HPDE6-E6E7 (cell line): ENCODE data around the gene YRDC.
"Not testable (repeated sequence)": the region's sequence is repeated elsewhere in the genome, so short reads cannot be mapped to it uniquely, and the experiment has no call there.

ENCODE experiments used
- DNase-seq: peaks from one replicate; pipeline ENCODE4 v3.0.0; 2011; ENCODE audit warnings: missing footprints; ENCODE audit errors: extremely low spot score

The YRDC gene

DNA sequence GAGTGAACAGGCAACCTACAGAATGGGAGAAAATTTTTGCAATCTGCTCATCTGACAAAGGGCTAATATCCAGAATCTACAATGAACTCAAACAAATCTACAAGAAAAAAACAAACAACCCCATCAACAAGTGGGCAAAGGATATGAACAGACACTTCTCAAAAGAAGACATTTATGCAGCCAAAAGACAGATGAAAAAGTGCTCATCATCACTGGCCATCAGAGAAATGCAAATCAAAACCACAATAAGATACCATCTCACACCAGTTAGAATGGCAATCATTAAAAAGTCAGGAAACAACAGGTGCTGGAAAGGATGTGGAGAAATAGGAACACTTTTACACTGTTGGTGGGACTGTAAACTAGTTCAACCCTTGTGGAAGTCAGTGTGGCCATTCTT lies 36.6 kb downstream of the YRDC start:
- DNase-seq: not testable (repeated sequence)

DNA sequence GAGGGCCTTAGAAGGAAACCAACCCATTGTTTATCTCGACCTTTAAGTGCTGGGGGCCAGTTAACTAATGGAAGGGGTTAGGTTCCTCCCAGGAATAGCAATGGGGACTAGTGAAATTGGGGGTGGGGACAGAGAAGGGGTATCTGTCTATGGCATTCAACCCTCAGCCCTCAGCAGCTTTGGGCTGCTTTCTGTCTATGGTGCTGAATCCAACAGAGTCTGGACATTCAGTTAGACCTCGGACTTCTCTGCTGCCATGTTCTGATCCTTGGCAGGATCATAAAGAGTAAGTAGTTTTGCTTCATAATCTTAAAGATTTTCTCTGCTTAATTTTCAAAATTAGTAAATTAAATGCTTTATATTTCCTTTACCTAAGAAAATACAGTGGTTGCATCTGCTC lies 40.5 kb downstream of the YRDC start:
- no peak for DNase-seq

DNA sequence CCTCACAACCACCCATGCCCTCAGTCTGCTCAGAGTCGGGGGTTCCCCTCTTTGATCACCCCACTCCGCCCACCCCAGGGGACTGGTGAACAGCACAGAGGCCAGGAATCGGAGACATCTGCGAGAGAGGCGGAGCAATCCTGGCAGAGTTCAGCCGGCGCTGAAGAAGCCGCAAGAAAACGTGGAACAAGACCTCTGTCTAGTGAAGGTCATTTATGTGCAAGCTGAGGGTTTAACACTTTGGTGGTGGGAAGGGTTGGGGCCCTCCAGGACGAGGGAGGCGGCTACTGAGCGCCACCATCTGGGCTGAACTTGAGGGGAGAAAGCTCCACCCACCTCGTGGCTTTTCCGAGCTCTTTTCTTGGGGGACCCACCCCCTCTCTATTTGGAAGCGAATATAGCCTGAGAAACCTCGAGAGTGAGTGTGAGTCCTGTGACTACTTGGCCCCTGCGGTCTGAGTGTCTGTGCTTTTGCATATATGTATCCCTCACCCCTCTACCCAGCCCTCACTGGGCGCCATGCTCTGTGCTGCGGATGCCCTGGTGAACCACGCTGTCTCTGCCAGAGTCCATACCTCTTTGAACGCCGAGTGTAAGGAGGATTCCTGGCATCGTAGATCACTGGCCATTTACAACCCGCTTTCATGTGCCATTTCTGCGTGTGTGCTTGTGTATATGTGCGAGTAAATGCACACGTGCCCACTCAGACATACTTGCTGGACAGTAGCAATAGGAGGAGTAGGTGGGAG lies 41.9 kb downstream of the YRDC start:
- no peak for DNase-seq

DNA sequence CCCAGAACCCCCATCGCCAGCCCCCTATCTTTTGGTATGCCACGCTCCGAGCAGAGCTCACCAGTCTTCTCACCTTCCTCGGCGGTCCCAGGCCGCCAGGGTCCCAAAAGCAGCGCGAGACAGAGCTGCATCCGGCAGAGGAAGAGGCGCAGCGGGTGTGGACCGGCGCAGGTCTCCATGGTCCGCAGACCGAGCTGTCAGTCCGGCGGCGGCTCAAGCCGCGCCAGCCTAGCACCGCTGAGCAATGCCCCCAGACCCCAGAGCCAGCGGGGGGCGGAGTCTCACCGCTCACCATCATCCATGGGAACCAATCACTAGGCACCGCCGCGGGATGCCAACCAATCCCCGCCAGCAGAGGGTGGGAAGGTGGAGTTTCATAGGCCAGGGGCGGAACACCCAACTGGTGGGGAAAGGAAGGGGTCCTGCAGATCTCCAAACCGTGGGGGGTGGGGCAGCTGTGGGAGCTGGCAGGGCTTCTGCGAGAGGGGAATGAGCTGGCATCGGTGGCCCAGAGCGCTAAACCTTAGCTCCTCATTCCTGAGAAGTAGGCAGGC lies 43.0 kb downstream of the YRDC start, which contains the start of gene EPHA10:
Gene EPHA10 (minus strand): TSS at position 233 of the 554 bp plus-strand sequence. CDS start 54 bp downstream, at position 179.
- no peak for DNase-seq

DNA sequence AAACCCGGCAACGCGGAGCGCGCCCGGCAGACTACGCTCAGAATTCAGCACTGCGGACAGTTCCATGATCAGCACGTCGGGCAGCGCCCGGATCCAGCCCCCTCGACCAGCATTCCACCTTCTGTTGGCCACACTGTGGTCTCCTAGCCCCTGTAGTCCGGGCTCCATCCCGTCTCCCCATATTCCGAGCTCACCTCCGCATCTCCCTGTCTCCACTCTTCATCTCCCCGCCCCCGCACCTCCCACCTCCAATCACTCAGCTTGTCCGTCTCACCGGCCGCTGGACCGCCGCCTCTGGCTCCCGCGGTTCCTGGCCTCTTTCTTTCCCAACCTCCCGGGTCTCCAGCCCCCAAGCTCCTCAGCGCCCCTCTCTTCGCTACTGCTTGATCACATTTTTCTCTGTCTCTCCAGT lies 43.6 kb downstream of the YRDC start:
- DNase-seq: no peak

DNA sequence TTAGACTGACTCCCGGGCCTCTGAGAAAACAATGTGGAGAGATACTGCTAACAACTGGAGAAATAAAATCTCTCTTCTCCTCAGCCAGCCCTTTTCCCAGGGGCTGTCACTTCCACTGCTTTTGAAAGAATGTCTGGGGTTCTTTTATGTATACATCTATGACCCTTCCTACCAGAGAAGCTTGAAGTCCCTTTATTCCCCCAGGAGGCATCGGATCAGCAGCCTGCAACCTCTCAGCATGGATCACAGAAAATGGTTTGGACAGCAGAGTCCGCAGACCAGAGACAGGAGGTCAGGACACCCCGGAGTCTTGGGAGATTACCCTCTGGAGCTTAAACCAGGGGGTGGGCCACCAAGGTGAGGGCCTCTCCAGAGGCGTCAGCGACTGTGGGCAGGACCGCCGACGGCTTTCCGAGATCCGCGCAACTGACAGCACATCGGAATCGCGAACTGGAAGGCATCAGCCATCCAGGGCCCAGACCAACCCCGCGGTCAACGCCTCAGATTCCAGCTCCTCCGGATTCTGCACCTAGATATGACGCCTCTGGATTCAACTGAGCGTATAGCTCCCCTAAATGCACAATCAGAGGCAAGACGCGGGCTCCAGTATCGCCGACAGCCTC lies 44.1 kb downstream of the YRDC start:
- DNase-seq: no peak

DNA sequence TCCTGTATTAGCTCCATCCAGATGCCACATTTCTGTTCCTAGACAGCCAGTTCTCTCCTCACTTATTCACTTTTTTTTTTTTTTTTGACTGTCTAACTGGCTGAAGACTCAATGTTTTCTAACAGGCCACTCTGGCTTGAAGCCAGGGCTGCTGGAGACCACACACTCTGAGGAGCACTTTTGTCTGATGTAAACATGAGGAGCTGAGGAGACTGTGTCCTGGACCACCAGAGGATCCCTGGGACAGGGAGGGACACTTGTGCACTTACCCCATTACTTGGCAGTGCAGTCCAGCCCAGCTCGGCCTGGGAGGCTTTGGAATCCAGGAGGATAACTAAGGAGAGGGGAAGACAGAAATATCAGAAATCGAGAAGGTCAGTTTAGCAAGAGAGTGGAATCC lies 45.5 kb downstream of the YRDC start:
- DNase-seq: no peak

DNA sequence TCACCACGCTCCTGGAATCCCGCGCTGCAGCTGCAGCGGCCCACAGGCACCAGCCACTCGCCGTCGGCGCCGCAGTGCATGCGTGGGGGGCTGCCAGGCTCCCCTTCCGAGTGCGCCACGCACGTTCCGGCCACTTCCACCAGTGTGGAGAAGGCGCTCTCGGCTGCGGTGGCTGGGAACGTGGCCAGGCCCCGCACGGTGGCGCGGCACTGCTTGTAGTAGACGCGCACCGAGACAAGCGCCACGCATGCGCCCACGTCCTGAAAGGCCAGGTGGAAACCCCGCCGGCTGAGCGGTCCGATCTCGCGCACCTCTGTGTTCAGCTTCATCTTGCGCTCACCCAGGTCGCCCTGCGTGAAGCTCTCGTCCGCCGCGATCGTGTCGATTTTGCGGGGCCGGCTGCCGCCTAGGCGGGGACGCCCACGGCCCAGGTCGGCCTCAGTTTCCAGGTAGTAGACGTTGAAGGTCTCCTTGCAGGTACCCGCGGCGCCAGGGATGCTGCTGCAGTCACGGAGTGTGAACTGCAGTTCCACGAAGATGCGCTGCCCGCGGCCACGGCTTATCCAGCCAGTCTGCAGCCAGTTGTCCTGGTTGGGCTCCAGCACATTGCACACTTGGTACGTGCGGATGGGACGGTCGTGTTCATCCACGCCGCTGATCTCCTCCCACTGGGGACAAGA lies 46.5 kb downstream of the YRDC start:
- no peak for DNase-seq

DNA sequence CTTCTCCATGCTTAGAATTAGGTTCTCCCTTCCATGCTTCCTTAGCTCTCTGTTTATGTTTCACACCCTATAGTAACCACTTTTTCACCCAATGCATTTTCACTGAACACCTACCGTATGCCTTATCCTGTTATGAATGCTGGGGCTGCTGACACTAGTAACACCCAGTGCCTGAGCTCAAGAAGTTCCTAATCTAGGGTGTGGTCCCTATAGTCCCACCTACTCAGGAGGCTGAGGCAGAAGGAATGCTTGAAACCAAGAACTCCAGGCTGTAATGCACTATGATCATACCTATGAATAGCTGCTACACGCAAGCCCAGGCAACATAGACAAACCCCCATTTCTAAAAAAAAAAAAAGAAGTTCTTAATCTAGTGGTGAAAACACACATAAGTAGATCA lies 48.6 kb downstream of the YRDC start:
- DNase-seq: no peak

DNA sequence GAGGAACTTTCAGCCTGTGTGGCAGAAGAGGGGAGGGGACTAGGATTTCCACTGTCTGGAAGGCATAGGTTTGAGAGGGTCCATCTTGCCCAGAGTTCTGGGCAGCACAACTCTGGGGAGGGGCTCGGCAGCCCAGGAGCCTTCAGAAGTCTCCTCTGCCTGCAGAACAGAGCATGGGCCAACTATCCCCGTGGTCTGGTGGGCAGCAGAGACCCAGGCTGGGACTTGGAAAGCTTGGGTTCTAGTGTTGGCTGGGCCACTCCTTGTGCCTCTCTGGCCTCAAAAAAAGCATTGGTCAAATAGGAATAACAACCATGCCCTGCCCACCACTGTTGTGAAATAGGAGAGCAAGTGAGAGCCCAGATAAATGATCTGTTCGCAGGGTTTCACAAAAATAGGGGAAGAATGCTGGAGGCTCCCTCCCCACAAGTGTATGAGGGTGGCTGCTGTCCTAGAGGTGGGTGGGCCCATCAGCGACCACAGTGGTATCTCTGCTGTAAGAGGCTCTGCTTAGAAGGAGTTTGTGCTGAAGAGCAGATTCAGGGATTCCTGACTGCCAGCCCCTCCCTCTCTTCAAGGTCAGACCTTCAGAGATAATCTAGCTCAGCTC lies 52.0 kb downstream of the YRDC start:
- DNase-seq: no peak

DNA sequence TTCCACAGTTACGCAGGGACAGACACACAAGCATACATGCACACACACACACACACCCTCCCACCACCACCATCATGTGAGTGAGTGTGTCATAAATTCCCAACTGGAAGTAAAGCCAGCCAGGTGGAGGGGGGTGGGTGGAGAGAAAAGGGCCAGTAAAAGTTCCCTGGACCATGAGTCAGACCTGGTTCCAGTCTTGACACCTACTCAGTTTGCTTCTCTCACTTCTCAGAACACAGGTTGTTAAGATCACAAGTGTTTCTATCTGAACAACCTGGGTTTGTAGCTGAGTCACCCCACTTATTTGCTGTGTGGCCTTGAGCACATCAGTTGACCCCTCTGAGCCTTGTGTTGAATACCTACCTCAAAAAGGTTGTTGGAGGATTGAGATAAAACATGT lies 52.7 kb downstream of the YRDC start:
- no peak for DNase-seq

DNA sequence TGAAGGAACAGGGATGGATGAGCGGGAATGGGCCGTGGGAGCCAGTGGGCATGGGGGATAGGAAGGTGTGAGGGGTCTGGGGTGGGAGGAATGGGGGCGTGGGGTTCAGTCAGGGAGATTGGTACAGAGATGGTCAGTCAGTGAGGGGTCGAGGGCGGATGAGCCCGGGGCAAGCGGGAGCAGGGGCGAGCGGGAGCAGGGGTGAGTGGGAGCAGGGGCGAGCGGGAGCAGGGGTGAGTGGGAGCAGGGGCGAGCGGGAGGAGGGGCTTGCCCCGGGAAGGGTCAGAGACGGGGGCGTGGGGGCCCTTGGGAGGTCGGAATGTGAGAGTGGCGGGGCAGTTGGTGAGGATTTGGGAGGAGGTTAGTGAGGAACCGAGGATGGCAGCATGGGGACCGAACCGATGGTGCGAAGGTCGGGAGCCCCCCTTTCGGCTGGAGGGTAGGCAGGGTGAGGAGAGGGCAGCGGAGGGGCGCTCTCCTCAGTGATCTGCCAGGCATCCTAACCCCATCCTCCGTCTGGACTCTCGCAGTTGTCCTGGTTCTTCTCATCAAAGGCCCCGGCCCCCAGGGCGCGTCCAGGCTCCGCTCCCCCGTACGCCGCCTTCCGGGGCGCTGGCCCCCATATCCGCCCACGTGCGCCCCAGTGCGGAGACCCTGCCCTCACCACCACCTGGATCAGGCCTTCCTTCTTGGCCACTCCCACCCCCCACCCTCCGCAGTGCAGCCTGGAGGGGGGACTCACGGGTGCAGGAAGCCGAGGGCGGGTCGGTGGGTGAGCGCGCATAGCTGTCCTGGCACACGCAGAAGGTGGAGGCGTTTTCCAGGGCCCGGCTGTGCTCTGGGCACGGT lies 54.3 kb downstream of the YRDC start:
- DNase-seq: no peak
